Spleen (tissue), 11 donors: ENCODE measurements around the gene RHCE. TPM values are rescaled to one million over a fixed set of nuclear protein-coding genes. Genes with fewer than 3 reads are reported as not detected.
"Not testable (repeated sequence)": the region's sequence is repeated elsewhere in the genome, so short reads cannot be mapped to it uniquely, and the experiment has no call there.

Source experiments
- DNase-seq: peaks from one replicate; pipeline ENCODE4 v3.0.0-alpha.2; 2020
- H3K27ac ChIP-seq, 8 donors: fragments of 200-600 bp; sonication (generic) in 7 of 8; 1 replicate in 4 of 8; 2 replicates in 4 of 8; pipeline versions ENCODE4 v1.5.0 to v1.8.0; 2016 to 2021; ENCODE audit warnings: inconsistent platforms in 4 of 8, mild to moderate bottlenecking in 4 of 8, moderate library complexity in 1 of 8
- H3K27me3 ChIP-seq, 7 donors: fragments of 200-600 bp; sonication (generic) in 6 of 7; replicated peaks in 1 of 7; 1 replicate in 4 of 7; 2 replicates in 3 of 7; pipeline versions ENCODE4 v1.5.0 to v1.8.0; 2016 to 2021; ENCODE audit warnings: inconsistent platforms in 3 of 7, mild to moderate bottlenecking in 1 of 7
- H3K36me3 ChIP-seq, 6 donors: fragments of 200-600 bp; sonication (generic) in 5 of 6; 1 replicate in 4 of 6; 2 replicates in 2 of 6; pipeline versions ENCODE4 v1.5.0 to v1.8.0; 2016 to 2021; ENCODE audit warnings: inconsistent platforms in 2 of 6
- H3K4me1 ChIP-seq, 6 donors: fragments of 200-600 bp; sonication (generic) in 5 of 6; 1 replicate in 3 of 6; 2 replicates in 3 of 6; pipeline versions ENCODE4 v1.5.0 to v1.8.0; 2016 to 2021; ENCODE audit warnings: inconsistent platforms in 3 of 6
- H3K4me3 ChIP-seq, 8 donors: fragments of 200-600 bp; sonication (generic) in 7 of 8; 1 replicate in 4 of 8; 2 replicates in 4 of 8; pipeline versions ENCODE4 v1.5.0 to v1.8.0; 2016 to 2021; ENCODE audit warnings: inconsistent platforms in 4 of 8, mild to moderate bottlenecking in 4 of 8, moderate library complexity in 2 of 8
- H3K9me3 ChIP-seq, 8 donors: fragments of 200-600 bp; sonication (generic) in 7 of 8; 1 replicate in 4 of 8; 2 replicates in 4 of 8; pipeline versions ENCODE4 v1.5.0 to v1.8.0; 2016 to 2021; ENCODE audit warnings: inconsistent platforms in 4 of 8
- CTCF ChIP-seq, 11 experiments: fragments of 200-600 bp in 7 of 11; fragments of 450-650 bp in 4 of 11; sonication (generic) in 4 of 11; IDR thresholded peaks in 8 of 11; conservative IDR thresholded peaks in 3 of 11; 1 replicate in 7 of 11; 2 replicates in 4 of 11; pipeline versions ENCODE4 v1.4.0 to v1.8.0; 2016 to 2021; ENCODE audit warnings: antibody characterized with exemption in 11 of 11, inconsistent platforms in 4 of 11, mild to moderate bottlenecking in 1 of 11
- POLR2A ChIP-seq, 3 donors: fragments of 450-650 bp; IDR thresholded peaks; one replicate each; pipeline ENCODE4 v1.5.1; 2017; ENCODE audit warnings: antibody characterized with exemption in 3 of 3, mild to moderate bottlenecking in 1 of 3
- POLR2AphosphoS5 ChIP-seq, 3 donors: sonication (generic); formaldehyde crosslinking; IDR thresholded peaks; one replicate each; pipeline ENCODE4 v1.5.1; 2017; ENCODE audit warnings: antibody characterized with exemption in 3 of 3
- WGBS, 5 donors: extraction: QIAGEN DNeasy Blood & Tissue Kit in 3 of 5; methylation state at CpG; one replicate each; pipeline versions ENCODE4 v1.1.5 to v1.1.7; 2013 to 2018; 5-methylcytosine and 5-hydroxymethylcytosine counted together
- intact Hi-C: fragments of 100-400 bp; cut with DNase I; formaldehyde crosslinking; loops from one replicate; pipeline ENCODE4 v1.15.0; 2023; ENCODE audit warnings: low total_unique reads
- polyA plus RNA-seq, 3 donors: library from polyadenylated mRNA; stranded (reverse); fragments of 200-250 nt; gene quantifications; one replicate each; pipeline ENCODE4 v1.2.1, GENCODE V29; 2013
- total RNA-seq, 7 donors: library from RNA; depleted of rRNA in 3 of 7; stranded (reverse); fragments of >200 nt in 3 of 7; fragmentation: NEBNext Ultra II Directional in 4 of 7; extraction: Animal tissue kit (Norgen Biotek cat#: 25700) in 4 of 7; gene quantifications; one replicate each; pipeline versions ENCODE4 v1.1.0 to v1.2.1, GENCODE V29; 2016 to 2021
- donor health status: healthy with polysubstance abuse.
- donor health status: DM: no; HTN: no; CAD: no; lungs with moderate emphysema.
- donor health status: DM: no; HTN: no; CAD: no.
- donor health status: Bipolar disorder and iron deficiency.
- donor health status: healthy.
- donor health status: DM: no; HTN: no; CAD: no.
- donor health status: DM: yes; HTN: yes; CAD: no.

Gene RHCE
- total and polyA plus RNA-seq, 10 donors = 0.13 to 7.1 (median 0.44) TPM; not detected in 2

DNA sequence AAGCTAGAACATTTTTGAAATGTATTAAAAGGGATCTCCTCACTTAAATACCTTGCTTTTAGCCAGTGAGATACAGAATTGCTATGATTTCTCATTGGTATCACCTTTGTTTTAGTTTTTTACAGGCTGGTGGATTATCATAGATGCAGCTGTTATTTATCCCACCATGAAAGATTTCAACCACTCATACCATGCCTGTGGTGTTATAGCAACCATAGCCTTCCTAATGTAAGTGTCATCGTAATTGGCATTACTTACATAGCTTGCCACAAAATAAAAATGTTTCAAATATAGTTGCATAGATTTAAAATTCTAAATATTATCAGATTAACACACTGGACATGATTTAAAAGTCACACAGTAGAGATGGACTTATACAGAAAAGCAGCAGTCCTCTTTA is 77.8 kb downstream of the RHCE start:
- DNase-seq = no peak
- peaks cover 19 to 54% (median 34%) of the 10 kb centered on the region in 6 donors for H3K4me1 ChIP-seq
- no peak overlapping the region for H3K4me3 ChIP-seq
- H3K27me3 ChIP-seq = no peaks in the 10 kb centered on the region
- WGBS, 5 donors = 90 to 100% (median 93%) methylated on average over 1 of the region's 1 CpG
- H3K36me3 ChIP-seq = peaks cover 0 to 63% (median 39%) of the 10 kb centered on the region in 6 donors
- intact Hi-C loops = loop anchor here (10.0 kb wide), 1 partner anchor 88 kb away; no protein-coding TSS in a partner anchor
- no peaks in the 10 kb centered on the region for H3K9me3 ChIP-seq
- TF ChIP-seq POLR2AphosphoS5 (IDR thresholded peaks at IDR 0.05) (no peak), POLR2A (IDR thresholded peaks at IDR 0.05) (no peak), CTCF (IDR thresholded peaks at IDR 0.05 in 8 of 11, conservative IDR thresholded peaks at IDR 0.05 in 3 of 11) (no peak)
- no peak overlapping the region for H3K27ac ChIP-seq

GRCh38 chr1:25341746-25342145 is 78.9 kb downstream of the RHCE start:
- intact Hi-C loops = loop anchor here (10.0 kb wide), 1 partner anchor 87 kb away; no protein-coding TSS in a partner anchor
- Histone ChIP-seq H3K27ac (no peak overlapping the region), H3K4me3 (no peak overlapping the region), H3K27me3 (no peaks in the 10 kb centered on the region), H3K36me3 (peaks cover 0 to 52% (median 29%) of the 10 kb centered on the region in 6 donors), H3K4me1 (peaks cover 19 to 51% (median 34%) of the 10 kb centered on the region in 6 donors), H3K9me3 (no peaks in the 10 kb centered on the region)
- no peak for DNase-seq
- no peak for TF ChIP-seq POLR2A (IDR thresholded peaks at IDR 0.05)
- 75 to 87% (median 83%) methylated on average over 6 of the region's 6 CpGs for WGBS, 5 donors

DNA sequence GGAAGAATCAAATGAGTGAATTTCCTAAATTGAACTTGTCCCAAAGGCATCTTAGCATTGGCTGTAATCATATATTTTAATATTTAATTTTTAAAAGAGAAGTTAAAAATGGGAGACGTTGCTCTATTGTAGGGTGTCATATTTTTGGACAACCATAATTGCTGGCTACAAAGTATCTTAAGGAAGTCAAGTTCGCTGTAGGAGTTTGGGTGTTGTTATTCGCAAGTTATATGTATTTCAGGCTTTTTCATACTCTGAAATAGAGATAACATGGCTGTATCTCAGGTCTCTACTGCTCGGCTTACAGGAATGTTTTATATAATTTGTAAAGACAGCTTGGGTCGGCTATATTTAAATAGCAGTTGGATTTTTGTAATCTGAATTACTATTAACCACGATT is 81.6 kb downstream of the RHCE start:
- intact Hi-C loops = no loop called here
- no peak for DNase-seq
- 0 to 2% (median 1%) methylated on average over 6 of the region's 6 CpGs for WGBS, 5 donors

GRCh38 chr1:25338188-25338981 is 82.2 kb downstream of the RHCE start, which contains the start of gene TMEM50A:
TMEM50A (plus strand) TSS chr1:25338334; CDS start chr1:25340487, 2,153 bp downstream.
- TF ChIP-seq CTCF (IDR thresholded peaks at IDR 0.05 in 8 of 11, conservative IDR thresholded peaks at IDR 0.05 in 3 of 11) (peak in 1 of 11 experiments; percentile 18), POLR2A (IDR thresholded peaks at IDR 0.05) (peak; percentile 16 to 71 (median 67)), POLR2AphosphoS5 (IDR thresholded peaks at IDR 0.05) (peak; percentile 97 to 98 (median 97))
- H3K9me3 ChIP-seq = no peaks in the 10 kb centered on the region
- 0% methylated on average over 32 to 71 of the region's 75 CpGs for WGBS, 5 donors
- H3K4me3 ChIP-seq = peak within 1 kb of the TSS; percentile 74 to 98 (median 88)
- peak within 1 kb of the TSS; percentile 92 to 99 (median 99) for H3K27ac ChIP-seq
- no peaks in the 10 kb centered on the region for H3K27me3 ChIP-seq
- DNase-seq = peak; percentile 95
- intact Hi-C loops = no loop called here
- H3K4me1 ChIP-seq = peaks cover 19 to 58% (median 32%) of the 10 kb centered on the region in 6 donors
- peaks cover 0 to 21% (median 3%) of the 10 kb centered on the region in 6 donors for H3K36me3 ChIP-seq

More for the DNA sequence above, 81.6 kb downstream of the RHCE start:
- no peak for TF ChIP-seq POLR2AphosphoS5 (IDR thresholded peaks at IDR 0.05)
- no peak for TF ChIP-seq POLR2A (IDR thresholded peaks at IDR 0.05)
- no peak for TF ChIP-seq CTCF (IDR thresholded peaks at IDR 0.05 in 8 of 11, conservative IDR thresholded peaks at IDR 0.05 in 3 of 11)
- no peaks in the 10 kb centered on the region for H3K27me3 ChIP-seq
- H3K27ac ChIP-seq = peak overlapping the region; percentile 92 to 99 (median 99)
- peak overlapping the region; percentile 74 to 98 (median 88) for H3K4me3 ChIP-seq
- H3K4me1 ChIP-seq = peaks cover 19 to 63% (median 34%) of the 10 kb centered on the region in 6 donors
- H3K36me3 ChIP-seq = peaks cover 0 to 24% (median 6%) of the 10 kb centered on the region in 6 donors
- H3K9me3 ChIP-seq = no peaks in the 10 kb centered on the region

DNA sequence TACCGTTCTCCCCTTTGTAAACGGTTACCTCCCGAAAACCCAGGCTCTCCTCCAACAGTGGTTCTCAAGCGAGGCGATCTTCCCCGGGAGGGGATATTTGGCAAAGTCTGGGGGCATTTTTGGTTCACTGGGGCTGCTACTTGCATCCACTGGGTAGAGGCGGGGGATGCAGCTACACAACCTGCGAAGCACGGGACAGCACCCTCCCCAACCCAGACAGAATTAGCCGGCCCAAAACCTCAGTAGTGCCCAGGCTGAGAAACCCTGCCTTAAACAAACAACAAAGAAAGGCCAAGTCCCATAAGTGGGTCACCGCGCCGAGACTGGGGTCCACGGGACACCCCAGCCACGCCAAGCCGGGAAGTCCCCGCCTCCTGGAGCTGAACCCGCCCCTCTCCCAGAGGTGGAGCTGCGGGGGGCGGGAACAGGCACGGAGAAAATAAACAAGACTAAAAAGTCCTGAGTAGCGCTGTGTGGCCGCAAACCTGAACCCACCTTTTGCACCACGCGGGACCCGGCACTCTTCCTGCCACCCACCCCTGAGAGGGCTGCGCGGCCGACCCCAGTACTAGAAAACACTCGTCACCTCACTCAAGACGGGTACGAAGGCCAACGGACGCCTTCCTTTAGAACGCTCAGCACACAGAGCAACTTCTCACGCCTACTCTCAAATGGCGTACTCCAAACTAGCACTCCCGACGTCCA is 83.0 kb downstream of the RHCE start:
- DNase-seq = peak; percentile 86
- Histone ChIP-seq H3K4me1 (peaks cover 19 to 59% (median 31%) of the 10 kb centered on the region in 6 donors), H3K27ac (peak overlapping the region; percentile 92 to 99 (median 99)), H3K36me3 (peaks cover 0 to 21% (median 0%) of the 10 kb centered on the region in 6 donors), H3K4me3 (peak overlapping the region; percentile 74 to 98 (median 88))
- H3K27me3 ChIP-seq, intact Hi-C loops, H3K9me3 ChIP-seq: not testable (repeated sequence)
- WGBS, 5 donors = 0 to 1% (median 0%) methylated on average over 8 to 23 of the region's 39 CpGs
